Endothelial cell of umbilical vein (primary cell): Measurements from ENCODE around the gene BCAS3. TPM values are rescaled to one million over a fixed set of nuclear protein-coding genes. Genes with fewer than 3 reads are reported as not detected.

Source experiments
- BruUV-seq: library from RNA; stranded (reverse); fragments of 400-500 nt; replicated peaks from 2 replicates; lab custom pipeline; 2021; lab: Mats Ljungman, UMichigan
- CTCF ChIA-PET: fragments of 300-600, 350-600 bp; sonication (Branson Sonifier 250); formaldehyde crosslinking; loops from one replicate; lab custom pipeline; 2021; ENCODE audit warnings: antibody characterized with exemption, inconsistent platforms; lab: Charles Lee
- POLR2A ChIA-PET: fragments of 300-600, 350-600 bp; sonication (Branson Sonifier 250); formaldehyde crosslinking; loops from one replicate; lab custom pipeline; 2021; ENCODE audit warnings: antibody characterized with exemption, inconsistent platforms; lab: Charles Lee
- DNase-seq: peaks from one replicate; pipeline ENCODE4 v3.0.0-alpha.2; 2011; ENCODE audit warnings: low read depth, low spot score
- FAIRE-seq: peaks from 2 replicates; lab custom pipeline; 2011; peaks lifted over from hg19 to GRCh38; lab: Jason Lieb, UNC
- H2AFZ ChIP-seq: 2 replicates; pipeline ENCODE4 v1.6.0; 2012; ENCODE audit warnings: low read depth, low read length, control low read depth, inconsistent platforms
- H3K27ac ChIP-seq: 2 replicates; pipeline ENCODE4 v1.5.1; 2011; ENCODE audit warnings: low read depth, mild to moderate bottlenecking, control low read depth, low read length, moderate library complexity; ENCODE audit not compliant: insufficient read depth
- H3K27me3 ChIP-seq, 2 experiments: 2 replicates each; pipeline versions ENCODE4 v1.6.0 to v1.6.1; 2011; ENCODE audit warnings: low read length in 2 of 2, mixed read lengths in 1 of 2; ENCODE audit not compliant: control insufficient read depth in 2 of 2, insufficient read depth in 2 of 2
- H3K36me3 ChIP-seq, 2 experiments: 2 replicates in 1 of 2; 3 replicates in 1 of 2; pipeline ENCODE4 v1.5.1; 2011; ENCODE audit warnings: low read length in 2 of 2, mild to moderate bottlenecking in 1 of 2, moderate library complexity in 1 of 2; ENCODE audit not compliant: control insufficient read depth in 2 of 2, insufficient read depth in 2 of 2; ENCODE audit errors: extremely low read depth in 1 of 2
- H3K4me1 ChIP-seq: 3 replicates; pipeline ENCODE4 v1.5.1; 2011; ENCODE audit warnings: mild to moderate bottlenecking, low read length; ENCODE audit not compliant: control insufficient read depth, insufficient read depth; ENCODE audit errors: extremely low read depth
- H3K4me2 ChIP-seq: 2 replicates; pipeline ENCODE4 v1.6.1; 2011; ENCODE audit warnings: low read length, control low read depth, mixed read lengths; ENCODE audit not compliant: insufficient read depth
- H3K4me3 ChIP-seq, 3 experiments: fragments of 200-600 bp in 1 of 3; sonication (generic), shearing (Covaris generic) in 1 of 3; replicated peaks in 1 of 3; 2 replicates each; pipeline ENCODE4 v1.5.1; 2011 to 2016; ENCODE audit warnings: control low read depth in 3 of 3, low read length in 3 of 3, mild to moderate bottlenecking in 2 of 3, inconsistent platforms in 1 of 3, low read depth in 1 of 3, moderate library complexity in 1 of 3; ENCODE audit not compliant: insufficient read depth in 1 of 3
- H3K79me2 ChIP-seq: 2 replicates; pipeline ENCODE4 v1.6.0; 2012; ENCODE audit warnings: low read length, inconsistent platforms; ENCODE audit not compliant: control insufficient read depth, insufficient read depth
- H3K9ac ChIP-seq: replicated peaks from 2 replicates; pipeline ENCODE3; 2011; ENCODE audit warnings: low read length, control low read depth; ENCODE audit not compliant: insufficient read depth; ENCODE audit errors: extremely low read depth
- H3K9me1 ChIP-seq: replicated peaks from 3 replicates; pipeline ENCODE4 v1.6.0; 2011; ENCODE audit warnings: mild to moderate bottlenecking, low read length; ENCODE audit not compliant: control insufficient read depth, insufficient read depth; ENCODE audit errors: extremely low read depth
- H3K9me3 ChIP-seq: replicated peaks from 2 replicates; pipeline ENCODE4 v1.5.1; 2012; ENCODE audit warnings: low read length, inconsistent platforms; ENCODE audit not compliant: control insufficient read depth, insufficient read depth
- H4K20me1 ChIP-seq: replicated peaks from 2 replicates; pipeline ENCODE3; 2011; ENCODE audit warnings: mild to moderate bottlenecking, low read length; ENCODE audit not compliant: control insufficient read depth, insufficient read depth; ENCODE audit errors: extremely low read depth
- CTCF ChIP-seq, 2 donors: IDR thresholded peaks; 1 replicate in 1 of 2; 2 replicates in 1 of 2; pipeline ENCODE4 v1.5.1; 2011; ENCODE audit warnings: low read length in 2 of 2, mild to moderate bottlenecking in 2 of 2, moderate library complexity in 2 of 2, control low read depth in 1 of 2, inconsistent platforms in 1 of 2, low read depth in 1 of 2; ENCODE audit not compliant: insufficient read depth in 1 of 2; ENCODE audit errors: extremely low read depth in 1 of 2
- EZH2 ChIP-seq: IDR thresholded peaks from 2 replicates; pipeline ENCODE4 v1.6.1; 2012; ENCODE audit warnings: borderline replicate concordance, low read depth, mild to moderate bottlenecking, moderate library complexity, low read length, inconsistent platforms; ENCODE audit not compliant: severe bottlenecking
- FOS ChIP-seq: IDR thresholded peaks from 2 replicates; pipeline ENCODE4 v1.6.1; 2011; ENCODE audit warnings: mild to moderate bottlenecking, low read length, moderate library complexity, borderline replicate concordance; ENCODE audit not compliant: insufficient read depth
- GATA2 ChIP-seq: IDR thresholded peaks from 2 replicates; pipeline ENCODE4 v1.7.0; 2011; ENCODE audit warnings: low read depth, mild to moderate bottlenecking, moderate library complexity, mixed read lengths, low read length; ENCODE audit not compliant: insufficient read length, insufficient read depth
- JUN ChIP-seq: IDR thresholded peaks from 2 replicates; pipeline ENCODE4 v1.6.1; 2011; ENCODE audit warnings: borderline replicate concordance, low read depth; ENCODE audit not compliant: insufficient read length, insufficient read depth
- MYC ChIP-seq: IDR thresholded peaks from one replicate; pipeline ENCODE4 v1.6.1; 2011; ENCODE audit warnings: mild to moderate bottlenecking, low read depth, low read length
- POLR2AphosphoS5 ChIP-seq: IDR thresholded peaks from 2 replicates; pipeline ENCODE4 v1.6.1; 2012; ENCODE audit warnings: low read depth, mild to moderate bottlenecking, control low read depth, low read length, moderate library complexity; ENCODE audit not compliant: insufficient read depth
- dilution Hi-C: fragments of 300-500 bp; cut with MboI; formaldehyde crosslinking; loops from one replicate; pipeline ENCODE4 v1.15.0; 2019; ENCODE audit warnings: low sequenced_read_pairs; ENCODE audit not compliant: extremely low pct_ligation_motif_present
- intact Hi-C: fragments of 100-400 bp; cut with micrococcal nuclease; formaldehyde crosslinking; loops from one replicate; pipeline ENCODE4 v1.10.0; 2022
- polyA plus RNA-seq, 4 experiments: library from polyadenylated mRNA; depleted of rRNA in 3 of 4; stranded (reverse) in 3 of 4; unstranded in 1 of 4; fragments of >200 nt; gene quantifications; 2 replicates each; pipeline versions ENCODE4 v1.2.1 to v1.2.3, GENCODE V29; 2011 to 2012; ENCODE audit warnings: missing spikeins in 1 of 4
- total RNA-seq: library from RNA; stranded (reverse); gene quantifications from 2 replicates; pipeline ENCODE4 v1.2.3, GENCODE V29; 2021
- TF ChIP-seq, protein P1 (sequence below): IDR thresholded peaks from 2 replicates; pipeline ENCODE4 v1.6.1; 2011; ENCODE audit not compliant: insufficient read depth, insufficient read length

The BCAS3 gene
- total and polyA plus RNA-seq, 2 donors (not counting 3 experiments of a cell fraction or from before 2014, with no cell fraction given), result 8.2 to 16.0 TPM

DNA sequence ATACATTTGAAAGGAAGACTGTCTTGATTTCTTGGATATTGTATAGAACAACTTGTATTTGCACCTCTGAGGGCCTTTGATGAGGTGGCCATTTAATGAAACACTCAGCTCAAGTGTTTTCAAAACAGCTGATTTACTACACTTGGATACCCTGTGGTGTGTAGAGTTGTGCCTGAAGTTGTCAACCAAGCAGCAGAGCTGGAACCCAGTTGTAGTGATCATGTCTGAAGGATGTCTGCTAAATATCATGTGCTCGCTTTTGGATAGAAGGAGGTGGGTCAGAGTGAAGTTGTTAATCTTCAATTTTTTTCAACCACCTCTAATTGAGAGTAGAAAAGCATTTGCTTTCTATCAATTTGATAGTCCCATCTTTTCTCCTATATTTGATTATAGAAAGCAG, 546.1 kb downstream of the BCAS3 start:
- dilution Hi-C loops, result no loop called here
- Histone ChIP-seq H3K4me1 (no peaks in the 10 kb centered on the region), H3K27me3 (no peaks in the 10 kb centered on the region), H3K4me2 (no peak overlapping the region), H3K4me3 (no peak overlapping the region), H4K20me1 (no peaks in the 10 kb centered on the region), H3K9ac (no peak overlapping the region), H3K79me2 (no peaks in the 10 kb centered on the region), H2AFZ (no peak overlapping the region), H3K9me1 (no peaks in the 10 kb centered on the region), H3K27ac (no peak overlapping the region), H3K9me3 (no peaks in the 10 kb centered on the region), H3K36me3 (no peaks in the 10 kb centered on the region)
- intact Hi-C loops, result no loop called here
- DNase-seq (no peak), FAIRE-seq (no peak)
- TF ChIP-seq CTCF (IDR thresholded peaks at IDR 0.05; ENCODE audit: extremely low read depth in 1 of 2, insufficient read depth in 1 of 2, low read depth in 1 of 2, low read length in 2 of 2) (no peak), FOS (no peak), POLR2AphosphoS5 (no peak), JUN (no peak), EZH2 (no peak), MYC (no peak), GATA2 (no peak)
- TF ChIP-seq, protein P1, sequence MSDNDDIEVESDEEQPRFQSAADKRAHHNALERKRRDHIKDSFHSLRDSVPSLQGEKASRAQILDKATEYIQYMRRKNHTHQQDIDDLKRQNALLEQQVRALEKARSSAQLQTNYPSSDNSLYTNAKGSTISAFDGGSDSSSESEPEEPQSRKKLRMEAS, result no peak
- no TSS peak for BruUV-seq
- POLR2A ChIA-PET, result no interaction called here
- CTCF ChIA-PET, result no interaction called here
